ENCODE data around the gene ITSN2. TPM values are rescaled to one million over a fixed set of nuclear protein-coding genes. Genes with fewer than 3 reads are reported as not detected.
"Not testable (repeated sequence)": the region's sequence is repeated elsewhere in the genome, so short reads cannot be mapped to it uniquely, and the experiment has no call there.

ITSN2 gene
- total and polyA plus RNA-seq, 12 donors, result 35.1 to 108 (median 59.8) TPM

GRCh38 chr2:24339856-24340262 lies 20.5 kb downstream of the ITSN2 start:
- H3K27me3 ChIP-seq, result no peaks in the 10 kb centered on the region
- 86 to 88% (median 87%) methylated on average over 6 of the region's 6 CpGs for WGBS, 4 donors
- no peaks in the 10 kb centered on the region for H3K36me3 ChIP-seq (replicated peaks in 1 of 2)
- intact Hi-C loops (cut with DNase I), result no loop called here
- no peak for TF ChIP-seq POLR2A (IDR thresholded peaks at IDR 0.05)
- TF ChIP-seq CTCF (IDR thresholded peaks at IDR 0.05), result no peak
- peaks cover 8 to 60% of the 10 kb centered on the region in 2 donors for H3K4me1 ChIP-seq (replicated peaks in 1 of 2)
- H3K27ac ChIP-seq, result peak overlapping the region in 1 of 5 donors; percentile 23
- no peak for DNase-seq
- H3K4me3 ChIP-seq, result no peak overlapping the region
- no peaks in the 10 kb centered on the region for H3K9me3 ChIP-seq (replicated peaks in 1 of 3)

GRCh38 chr2:24339098-24339497 lies 21.2 kb downstream of the ITSN2 start:
- 70 to 85% (median 76%) methylated on average over 9 of the region's 9 CpGs for WGBS, 4 donors
- DNase-seq; H3K9me3 ChIP-seq (replicated peaks in 1 of 3); H3K27me3 ChIP-seq; H3K27ac ChIP-seq; H3K4me3 ChIP-seq; H3K36me3 ChIP-seq (replicated peaks in 1 of 2); intact Hi-C loops (cut with DNase I): not testable (repeated sequence)
- peaks cover 8 to 60% of the 10 kb centered on the region in 2 donors for H3K4me1 ChIP-seq (replicated peaks in 1 of 2)

- Histone ChIP-seq H3K9me3 (replicated peaks in 1 of 3) (no peaks in the 10 kb centered on the region), H3K4me3 (no peak overlapping the region), H3K36me3 (replicated peaks in 1 of 2) (no peaks in the 10 kb centered on the region), H3K27ac (peak overlapping the region in 1 of 5 donors; percentile 9), H3K4me1 (replicated peaks in 1 of 2) (peaks cover 0 to 59% of the 10 kb centered on the region in 2 donors), H3K27me3 (no peaks in the 10 kb centered on the region)
- 31 to 63% (median 49%) methylated on average over 1 of the region's 1 CpG for WGBS, 4 donors
- TF ChIP-seq POLR2A (IDR thresholded peaks at IDR 0.05) (no peak), CTCF (IDR thresholded peaks at IDR 0.05) (no peak)
- intact Hi-C loops (cut with DNase I), result no loop called here
- DNase-seq, result no peak
Observed at GRCh38 chr2:24337890-24338289, 22.4 kb downstream of the ITSN2 start.

- peaks cover 0 to 58% of the 10 kb centered on the region in 2 donors for H3K4me1 ChIP-seq (replicated peaks in 1 of 2)
- intact Hi-C loops (cut with DNase I), result no loop called here
- no peaks in the 10 kb centered on the region for H3K9me3 ChIP-seq (replicated peaks in 1 of 3)
- TF ChIP-seq CTCF (IDR thresholded peaks at IDR 0.05) (no peak), POLR2A (IDR thresholded peaks at IDR 0.05) (no peak)
- no peaks in the 10 kb centered on the region for H3K36me3 ChIP-seq (replicated peaks in 1 of 2)
- H3K4me3 ChIP-seq, result no peak overlapping the region
- H3K27me3 ChIP-seq, result no peaks in the 10 kb centered on the region
- no peak for DNase-seq
- 67 to 74% (median 68%) methylated on average over 4 of the region's 4 CpGs for WGBS, 4 donors
- no peak overlapping the region for H3K27ac ChIP-seq
Observed at GRCh38 chr2:24336811-24337210, 23.5 kb downstream of the ITSN2 start.

GRCh38 chr2:24334245-24334633 lies 26.1 kb downstream of the ITSN2 start:
- H3K27me3 ChIP-seq, result no peaks in the 10 kb centered on the region
- peaks cover 5 to 60% of the 10 kb centered on the region in 2 donors for H3K4me1 ChIP-seq (replicated peaks in 1 of 2)
- intact Hi-C loops (cut with DNase I), result no loop called here
- H3K27ac ChIP-seq, result peak overlapping the region in 2 of 5 donors; percentile 24 to 28
- no peak overlapping the region for H3K4me3 ChIP-seq
- H3K9me3 ChIP-seq (replicated peaks in 1 of 3), result no peaks in the 10 kb centered on the region
- TF ChIP-seq CTCF (IDR thresholded peaks at IDR 0.05) (no peak), POLR2A (IDR thresholded peaks at IDR 0.05) (no peak)
- H3K36me3 ChIP-seq (replicated peaks in 1 of 2), result no peaks in the 10 kb centered on the region
- peak in 4 of 7 donors; percentile 15 to 60 (median 47) for DNase-seq
- 55 to 71% (median 59%) methylated on average over 8 to 9 of the region's 9 CpGs for WGBS, 4 donors
